COLO668 (cell line): ENCODE data around the gene FIGLA.
A peak's percentile ranks its signal among the peaks of the same experiment; 100 is the strongest.

ENCODE experiments used
- DNase-seq: peaks from one replicate; lab custom pipeline; 2025; ENCODE audit not compliant: unreplicated experiment; lab: John Stamatoyannopoulos, UW

Gene FIGLA

DNA sequence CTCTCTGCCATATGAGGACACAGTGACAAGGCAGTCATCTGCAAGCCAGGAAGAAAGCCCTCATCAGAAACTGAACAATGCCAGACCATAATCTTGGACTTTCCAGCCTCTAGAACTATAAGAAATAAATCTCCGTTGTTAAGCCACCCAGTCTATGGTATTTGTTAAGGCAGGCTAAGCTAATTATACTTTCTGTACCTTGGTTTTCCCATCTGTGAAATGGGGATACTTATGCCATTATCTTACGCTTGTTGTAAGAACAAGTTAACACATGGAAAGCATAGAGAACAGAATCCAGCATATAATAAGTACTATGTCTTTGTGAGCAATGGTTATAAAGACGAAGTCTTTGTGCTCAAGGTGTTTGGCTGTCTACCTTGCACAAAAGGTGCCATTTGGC is 14.2 kb downstream of the FIGLA start:
- DNase-seq: no peak

DNA sequence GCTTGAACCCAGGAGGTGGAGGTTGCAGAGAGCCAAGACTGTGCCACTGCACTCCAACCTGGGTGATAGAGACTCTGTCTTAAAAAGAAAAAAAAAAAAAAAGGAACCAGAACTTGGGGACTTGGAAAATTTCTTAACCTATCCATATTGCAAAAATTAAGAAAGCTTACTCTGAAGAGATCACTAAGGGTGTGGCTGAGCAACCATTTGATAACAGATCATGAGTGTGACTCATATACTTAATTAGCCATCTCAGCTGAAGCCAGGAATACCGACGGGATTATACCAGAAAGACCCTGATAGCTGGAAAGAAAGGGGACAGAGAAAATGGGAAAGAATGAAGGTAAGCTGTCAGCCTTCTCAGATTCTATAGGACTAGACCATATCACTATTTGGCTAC is 15.3 kb downstream of the FIGLA start:
- no peak for DNase-seq

DNA sequence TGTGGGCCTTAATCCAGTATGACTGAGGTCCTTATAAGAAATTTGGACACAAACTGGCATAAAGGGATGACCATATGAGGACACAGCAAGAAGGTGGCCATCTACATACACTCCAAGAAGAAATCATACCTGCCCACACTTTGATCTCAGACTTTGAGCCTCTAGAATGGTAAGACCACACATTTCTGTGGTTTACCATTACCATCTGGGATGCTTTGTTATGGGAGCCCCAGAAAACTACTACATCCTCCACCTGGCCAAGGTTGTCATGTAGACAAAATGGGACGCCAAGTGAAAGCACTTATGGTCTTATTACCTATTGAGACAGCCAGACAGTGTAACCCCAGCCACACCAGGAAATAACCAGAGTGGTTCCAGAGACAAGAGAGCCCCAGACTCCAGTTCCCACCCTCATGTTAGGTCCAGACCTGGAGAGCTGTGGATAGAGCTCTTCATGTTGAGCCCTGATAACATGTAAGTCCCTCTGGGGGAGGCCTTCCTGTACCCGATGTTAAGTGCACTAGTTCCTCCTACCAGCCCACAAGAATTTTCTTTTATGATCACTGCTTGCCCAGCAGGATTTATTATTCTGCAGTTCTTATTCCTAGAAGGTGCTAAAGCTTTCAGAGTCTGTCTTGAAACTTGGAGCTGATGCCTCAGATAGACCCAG is 17.8 kb downstream of the FIGLA start:
- no peak for DNase-seq

DNA sequence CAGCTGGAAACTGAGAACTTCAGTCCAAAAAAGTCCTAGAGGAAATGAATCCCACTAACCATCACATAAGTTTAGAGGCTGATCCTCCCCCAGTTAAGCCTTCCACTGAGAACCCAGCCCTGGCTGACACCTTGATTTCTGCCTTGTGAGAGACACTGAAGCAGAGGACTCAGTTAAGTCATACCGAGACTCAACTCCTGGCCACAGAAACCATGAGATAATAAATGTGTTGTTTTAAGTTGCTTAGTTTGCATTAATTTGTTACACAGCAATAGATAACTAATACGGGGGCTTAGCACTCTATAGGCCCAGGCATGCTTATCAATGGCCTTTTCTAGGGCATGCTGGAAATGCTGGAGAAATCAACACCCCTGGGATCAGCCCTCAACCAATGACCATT is 19.0 kb downstream of the FIGLA start:
- DNase-seq: no peak

DNA sequence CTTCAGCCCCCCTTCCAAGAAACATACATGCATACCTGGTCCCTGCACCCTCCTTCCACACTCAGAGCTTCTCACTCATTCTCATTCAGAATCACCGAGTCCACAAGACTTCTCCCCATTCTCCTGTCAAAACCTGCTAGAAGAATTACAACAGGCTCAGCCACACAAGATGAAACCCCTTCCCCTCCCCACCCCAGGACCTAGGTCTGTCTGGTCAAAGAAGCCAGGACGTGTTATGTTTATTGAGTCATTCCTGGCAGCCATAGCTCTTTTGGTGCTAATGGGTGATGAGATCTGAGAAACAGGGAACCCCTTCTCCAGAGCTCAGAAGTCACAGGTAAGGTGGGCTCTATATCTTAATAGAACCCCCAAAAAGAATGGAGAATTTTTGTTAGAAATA is 21.0 kb downstream of the FIGLA start:
- DNase-seq: no peak

DNA sequence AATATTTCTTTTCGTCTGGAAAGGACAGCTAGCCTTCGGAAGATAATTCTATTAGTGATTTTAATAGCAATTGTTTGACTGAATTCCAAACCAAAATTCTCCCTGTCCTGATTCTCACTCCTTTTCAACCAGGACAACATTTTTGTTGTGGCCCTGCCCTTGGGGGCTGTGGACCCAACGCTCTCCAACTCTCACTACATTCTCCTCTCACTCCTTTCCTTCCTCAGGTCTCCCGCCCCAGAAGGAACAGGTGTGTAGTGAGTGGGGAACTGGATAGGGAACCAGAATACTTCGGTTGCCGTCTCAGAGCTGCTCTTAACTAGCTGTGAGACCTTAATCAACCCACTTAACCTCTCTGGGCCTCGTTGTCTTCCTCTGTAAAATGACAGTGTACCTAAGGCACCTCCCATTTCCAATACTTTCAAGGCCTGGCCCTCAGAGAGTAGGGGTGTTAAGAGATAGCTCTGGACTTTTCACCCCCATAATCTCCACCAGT is 21.8 kb downstream of the FIGLA start:
- no peak for DNase-seq

DNA sequence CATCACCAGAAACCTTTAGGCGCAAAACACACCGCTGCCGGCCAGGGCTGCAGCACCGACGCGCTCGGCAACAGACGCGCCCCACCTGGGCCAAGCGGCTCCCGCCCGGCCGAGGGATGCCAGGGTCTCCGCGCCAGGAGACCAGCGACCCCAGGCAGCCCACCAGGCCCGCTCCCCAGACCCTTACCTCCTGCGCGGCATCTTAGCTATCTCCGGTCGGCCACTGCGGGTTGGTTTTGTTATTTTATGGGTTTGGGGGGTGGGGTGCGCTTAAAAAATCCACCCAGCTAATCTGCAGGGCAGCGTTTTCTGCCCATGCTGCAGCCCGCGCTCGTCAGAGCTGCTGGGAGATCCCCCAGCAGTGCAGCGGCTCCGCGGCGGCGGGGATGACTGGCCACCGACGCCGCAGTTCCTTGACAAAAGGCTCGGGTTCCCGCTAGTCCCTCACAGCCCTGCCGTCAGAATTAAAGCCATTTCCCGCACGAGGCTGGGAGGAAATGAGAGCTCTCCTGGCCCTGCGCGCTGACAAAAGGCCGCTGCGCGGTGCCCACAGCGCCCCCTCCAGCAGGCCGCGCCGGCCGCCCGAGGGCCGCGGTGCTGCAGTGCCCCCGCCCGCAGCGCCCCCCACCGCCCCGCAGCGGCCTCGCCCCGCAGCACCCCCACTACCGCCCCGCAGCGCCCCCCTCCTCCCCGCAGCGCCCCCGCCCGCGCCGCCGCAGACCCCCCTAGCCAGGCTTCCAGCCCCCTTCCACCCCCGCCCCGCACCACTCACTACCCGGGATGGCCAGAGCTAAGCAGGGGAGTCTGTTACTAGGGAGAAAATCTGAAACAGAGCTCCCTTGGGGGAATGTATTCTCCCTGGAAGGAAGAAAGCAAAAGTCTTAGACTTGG is 22.5 kb downstream of the FIGLA start, which contains the start of gene ADD2:
ADD2 (minus strand) TSS at position 502 of the 891 bp plus-strand sequence. CDS start 61,792 bp downstream, outside the sequence.
- DNase-seq: peak; percentile 83

DNA sequence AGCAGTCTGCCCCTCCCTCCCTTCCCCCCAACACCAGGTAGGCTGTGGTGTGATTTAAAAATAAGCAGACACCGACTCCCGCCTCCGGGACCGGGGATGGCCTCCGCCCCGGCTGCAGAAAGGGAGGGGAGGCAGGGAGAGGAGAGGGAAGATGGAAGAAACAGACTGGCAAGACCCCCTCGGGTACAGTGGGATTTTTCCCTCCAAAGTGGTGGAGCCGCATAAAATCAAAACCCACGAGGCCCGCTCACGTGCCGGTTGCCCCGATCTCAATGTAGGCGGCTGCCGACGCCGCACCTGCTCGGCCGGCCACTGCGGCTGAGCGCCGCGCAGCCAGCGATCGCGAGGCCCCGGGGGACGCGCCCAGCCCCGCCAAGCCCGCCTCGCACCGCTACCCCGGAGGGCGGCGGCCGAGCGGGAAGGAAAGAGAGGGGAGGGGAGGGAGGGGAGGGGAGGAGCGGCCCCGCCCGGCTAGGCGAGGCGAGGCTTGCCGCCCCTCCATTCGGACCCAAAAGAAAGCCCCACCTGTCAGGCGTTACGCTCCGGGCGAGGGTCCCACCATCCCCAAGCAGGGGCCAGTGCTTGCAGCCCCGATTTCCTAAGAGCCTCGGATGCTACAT is 23.3 kb downstream of the FIGLA start:
- peak; percentile 83 for DNase-seq

DNA sequence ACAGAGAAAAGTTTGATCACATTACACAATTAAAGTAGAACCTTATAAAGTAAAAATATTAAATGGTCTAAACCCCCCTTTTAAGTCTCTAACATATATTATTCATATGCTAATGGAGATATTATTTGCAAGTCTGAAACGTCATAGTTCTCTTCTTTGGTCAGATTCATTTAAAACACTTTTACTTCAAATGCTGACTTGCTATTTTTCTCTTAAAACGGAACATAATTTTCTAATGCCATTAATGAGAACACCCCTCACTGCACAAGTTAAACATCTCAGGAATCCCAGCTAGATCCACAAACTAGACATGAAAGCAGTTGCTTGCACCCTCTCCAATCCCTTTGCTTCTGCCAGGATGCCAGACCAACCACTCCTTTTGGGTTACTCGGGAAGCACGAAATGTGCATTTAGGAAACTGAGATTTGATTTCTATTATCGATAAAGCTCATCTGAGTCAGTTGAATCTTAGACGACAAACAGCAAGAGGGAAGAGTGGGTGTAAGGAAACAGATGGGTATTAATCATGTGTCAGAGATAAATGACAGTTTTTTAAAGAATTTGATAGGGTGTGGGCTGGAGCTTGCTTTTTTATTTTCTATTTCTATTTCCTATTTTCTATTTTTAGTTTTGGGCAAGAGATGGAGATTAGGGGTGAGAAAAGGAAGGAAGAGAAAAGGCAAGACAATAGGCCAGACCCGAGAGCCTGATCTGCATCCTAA is 23.9 kb downstream of the FIGLA start:
- DNase-seq: no peak

DNA sequence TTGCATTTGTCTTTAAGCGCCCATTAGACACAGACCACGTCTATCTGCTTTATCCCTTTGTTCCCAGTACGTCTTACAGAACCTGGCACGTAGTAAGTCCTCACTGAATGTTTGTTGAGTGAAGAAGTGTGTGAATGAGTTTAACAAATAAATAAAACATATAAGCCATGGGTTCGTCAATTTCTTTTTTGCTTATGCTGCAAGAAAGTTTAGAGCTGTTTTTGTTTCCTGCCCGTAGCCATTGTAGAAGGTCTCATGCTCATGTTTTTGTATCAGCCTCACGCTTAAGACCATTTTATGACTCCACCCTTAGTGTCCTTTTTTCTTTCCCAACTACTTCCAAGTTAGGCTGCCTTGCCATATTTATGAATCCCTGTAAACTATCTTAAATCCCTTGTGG is 24.9 kb downstream of the FIGLA start:
- DNase-seq: no peak

DNA sequence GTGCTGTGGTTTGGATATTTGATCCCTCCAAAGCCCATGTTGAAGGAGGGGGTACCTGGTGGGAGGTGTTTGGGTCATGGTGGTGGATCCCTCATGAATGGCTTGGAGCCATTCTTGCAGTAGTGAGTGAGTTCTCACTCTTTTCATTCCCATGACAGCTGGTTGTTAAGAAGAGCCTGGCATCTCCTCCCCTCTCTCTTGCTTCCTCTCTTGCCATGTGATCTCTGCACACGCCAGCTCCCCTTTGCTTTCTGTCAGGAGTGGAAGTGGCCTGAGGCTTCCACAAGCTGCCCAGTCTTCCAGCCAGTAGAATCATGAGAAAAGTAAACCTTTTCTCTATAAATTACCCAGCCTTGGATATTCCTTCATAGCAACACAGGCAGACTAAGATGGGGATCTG is 31.0 kb downstream of the FIGLA start:
- no peak for DNase-seq

DNA sequence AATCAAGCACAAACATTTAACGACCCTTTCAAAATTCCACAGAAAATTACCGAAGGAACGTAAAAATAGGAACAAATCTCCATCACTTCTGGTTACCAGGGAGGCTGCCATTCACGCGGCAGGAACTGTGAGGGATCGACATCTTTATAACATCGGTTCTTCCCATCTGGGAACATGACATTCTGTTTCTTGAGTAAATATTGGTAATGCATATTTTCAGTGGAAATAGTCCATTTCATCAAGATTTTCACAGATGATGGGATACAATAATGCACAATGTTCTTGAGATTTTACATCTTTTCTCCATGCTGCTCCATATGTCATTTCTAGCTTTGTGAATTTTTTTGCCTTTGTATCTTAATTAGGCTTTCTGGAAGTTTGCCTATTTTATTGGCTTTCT is 32.5 kb downstream of the FIGLA start:
- DNase-seq: no peak

DNA sequence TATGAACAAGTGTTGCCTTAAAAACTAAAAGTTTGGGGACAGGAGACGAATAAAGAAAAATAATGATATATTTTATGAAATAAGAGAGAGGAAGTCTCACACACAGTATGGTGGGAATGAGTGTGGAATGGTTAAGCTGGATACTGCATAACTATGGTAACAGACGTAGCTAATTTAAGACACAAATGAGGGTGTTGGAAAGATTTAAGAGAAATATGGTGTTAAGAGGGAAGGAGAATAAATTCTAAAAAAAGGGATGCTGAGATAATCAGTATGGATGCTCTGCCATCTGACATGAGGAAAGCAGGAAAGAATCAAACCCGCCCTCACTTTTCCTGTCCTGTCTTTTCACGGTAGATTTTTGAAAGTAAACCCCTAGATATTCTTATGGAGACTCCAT is 33.1 kb downstream of the FIGLA start:
- DNase-seq: no peak

DNA sequence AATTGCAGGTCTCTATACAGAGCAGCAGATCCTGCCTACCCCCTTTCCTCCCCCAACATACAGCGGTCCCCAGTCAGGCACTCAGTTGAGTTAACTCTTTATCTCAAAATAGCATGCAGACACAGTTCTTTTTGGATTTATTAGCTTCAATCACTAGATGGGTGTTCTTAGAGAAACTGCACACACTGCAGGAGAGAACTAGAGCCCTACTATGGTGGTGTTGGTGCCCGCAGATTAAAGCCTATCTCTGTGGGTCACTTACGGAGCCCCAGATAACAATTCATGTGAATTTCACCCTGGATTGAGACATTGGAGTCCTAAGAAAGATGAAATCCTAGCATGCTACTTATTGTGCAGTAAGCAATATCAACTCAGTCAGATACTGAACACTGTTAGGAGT is 34.3 kb downstream of the FIGLA start:
- no peak for DNase-seq

DNA sequence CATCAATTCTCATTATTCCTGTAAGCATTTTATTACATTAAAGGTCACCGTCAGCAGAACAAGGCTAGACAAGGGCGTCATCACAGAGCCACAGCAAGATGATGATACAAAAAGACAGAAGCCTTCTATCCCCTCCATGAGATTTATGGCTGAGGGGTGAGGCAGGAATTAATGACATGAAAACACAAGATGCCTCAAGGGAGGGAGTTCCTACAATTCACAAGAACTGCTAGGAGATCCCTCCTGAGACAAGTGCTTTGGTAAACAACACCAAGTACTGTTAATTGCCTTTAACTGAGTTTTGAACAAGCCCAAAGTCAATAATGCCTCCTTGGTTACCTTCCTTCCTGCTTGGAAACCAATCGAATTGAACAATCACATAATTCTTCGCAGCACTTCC is 36.5 kb downstream of the FIGLA start:
- no peak for DNase-seq

DNA sequence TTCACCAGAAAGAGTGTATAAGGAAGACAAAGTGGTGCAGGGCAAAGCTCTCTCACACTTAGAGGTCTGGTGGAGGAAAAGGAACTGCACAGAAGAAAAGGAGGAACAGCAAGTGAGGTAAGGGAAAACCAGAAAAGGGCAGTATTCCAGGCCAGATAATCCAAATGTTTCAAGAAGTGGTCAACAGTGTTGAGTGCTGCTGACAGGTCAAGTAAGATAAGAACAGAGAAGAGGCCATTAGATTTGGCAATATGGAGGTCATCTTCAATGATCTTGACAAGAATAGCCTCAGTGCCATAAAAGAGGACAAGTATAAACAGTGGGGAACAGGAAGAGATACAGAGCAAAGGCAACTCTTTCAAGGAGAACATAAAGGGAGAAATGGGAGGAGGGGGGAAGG is 37.4 kb downstream of the FIGLA start:
- no peak for DNase-seq

DNA sequence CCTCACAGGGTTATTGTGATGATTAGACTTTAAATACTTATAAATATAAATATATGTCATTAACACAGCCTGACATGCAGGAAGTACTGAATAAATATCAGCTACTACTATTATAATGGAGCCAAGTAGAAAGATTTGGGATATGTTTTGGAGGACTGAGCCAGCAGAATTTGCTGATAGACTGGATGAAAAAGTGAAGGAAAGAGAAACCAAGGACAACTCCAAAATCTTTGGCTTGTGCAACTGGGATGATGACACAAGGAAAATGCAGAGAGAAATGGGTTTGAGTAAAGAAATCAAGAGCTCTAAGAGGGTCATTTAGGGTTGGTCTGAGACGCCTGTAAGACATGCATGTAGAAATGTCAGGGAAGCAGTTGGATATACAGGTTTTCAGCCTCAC is 38.0 kb downstream of the FIGLA start:
- no peak for DNase-seq

DNA sequence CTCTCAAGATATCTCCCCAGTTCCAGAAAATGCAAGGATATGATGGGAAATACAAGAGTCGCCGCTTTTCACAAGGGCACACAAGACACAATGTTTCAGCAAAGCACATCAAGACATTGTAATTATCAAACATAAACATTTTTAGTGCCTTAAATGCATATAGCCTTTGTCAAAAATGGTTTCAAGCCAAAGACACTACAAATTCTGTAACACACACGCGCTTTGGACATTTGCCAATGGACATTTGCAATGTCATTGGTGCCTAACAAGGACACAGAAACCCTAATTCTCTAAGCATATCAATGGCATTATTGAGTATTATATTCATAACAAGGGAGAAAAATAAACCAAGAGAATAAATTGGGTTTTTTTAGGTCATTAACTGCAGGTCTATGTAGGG is 38.6 kb downstream of the FIGLA start:
- no peak for DNase-seq

DNA sequence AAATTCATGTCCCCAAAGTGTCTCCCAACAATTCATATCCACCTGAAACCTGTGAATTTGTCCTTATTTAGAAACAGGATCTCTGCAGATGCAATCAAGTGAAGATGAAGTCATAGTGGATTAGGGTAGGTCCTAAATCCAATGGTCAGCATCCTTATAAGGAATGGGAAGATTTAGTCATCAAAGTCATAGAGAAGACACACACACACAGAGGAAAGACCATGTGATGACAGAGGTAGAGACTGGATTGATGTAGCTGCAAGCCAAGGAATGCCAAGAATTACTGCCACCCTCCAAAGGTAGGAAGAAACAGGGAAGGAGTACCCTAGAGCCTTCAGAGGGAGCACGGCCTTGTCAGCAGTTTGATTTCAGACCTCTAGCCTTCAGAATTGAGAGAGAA is 40.1 kb downstream of the FIGLA start:
- DNase-seq: no peak

DNA sequence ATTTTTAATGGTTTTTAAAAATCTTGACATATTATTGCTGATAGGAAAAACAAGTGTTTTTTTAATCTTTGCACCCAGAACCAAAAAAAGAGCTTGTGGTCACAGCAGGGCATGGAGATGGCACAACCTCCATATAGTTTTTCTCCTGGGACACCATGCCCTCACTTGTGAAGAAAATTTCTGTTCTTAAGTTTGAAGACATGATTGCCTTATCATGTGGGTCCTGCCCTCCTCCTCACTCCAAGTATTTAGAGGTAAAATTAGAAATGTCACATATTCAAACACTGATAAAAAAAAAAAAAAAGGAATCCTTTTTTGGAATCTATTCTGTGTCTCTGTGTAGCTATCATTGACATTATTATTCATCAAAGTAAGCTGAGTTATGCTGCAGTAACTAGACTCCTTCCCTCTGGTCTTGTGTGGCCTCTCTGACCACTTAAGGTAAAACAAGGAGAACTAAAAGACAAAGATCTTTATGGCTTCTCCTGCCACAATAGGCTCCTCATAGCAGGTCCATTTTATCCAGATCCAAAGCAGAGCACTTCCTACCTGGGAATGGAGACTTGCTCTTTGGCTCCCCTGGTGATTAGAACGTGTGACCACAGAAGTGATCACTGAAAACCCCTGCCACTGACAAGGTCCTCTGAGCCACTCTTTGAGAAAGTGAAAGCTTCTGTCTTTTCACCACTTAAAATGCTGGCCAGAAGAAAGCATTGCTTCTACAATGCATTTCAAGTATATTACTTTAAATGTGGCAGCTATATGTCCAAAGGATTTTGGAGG is 42.2 kb downstream of the FIGLA start:
- no peak for DNase-seq
